Left lung (tissue), 10 donors: ENCODE data around the gene ENTPD6. TPM values are rescaled to one million over a fixed set of nuclear protein-coding genes. Genes with fewer than 3 reads are reported as not detected.

ENCODE experiments used
- ATAC-seq: fragments of 200-7000 bp; cut with Tn5 transposase; one replicate; pipeline ENCODE4 v1.9.1; 2020; ENCODE audit warnings: moderate library complexity
- DNase-seq, 4 donors: peaks; one replicate each; pipeline ENCODE4 v3.0.0-alpha.2; 2013 to 2020
- H3K27ac ChIP-seq, 2 donors: fragments of 200-600 bp; sonication (generic) in 1 of 2; one replicate each; pipeline versions ENCODE4 v1.5.0 to v1.8.0; 2020 to 2021
- H3K27me3 ChIP-seq, 2 donors: fragments of 200-600 bp; sonication (generic) in 1 of 2; one replicate each; pipeline versions ENCODE4 v1.5.0 to v1.8.0; 2020 to 2021
- H3K36me3 ChIP-seq, 2 donors: fragments of 200-600 bp; sonication (generic) in 1 of 2; one replicate each; pipeline versions ENCODE4 v1.5.0 to v1.8.0; 2020 to 2021
- H3K4me1 ChIP-seq, 2 donors: fragments of 200-600 bp; one replicate each; pipeline ENCODE4 v1.8.0; 2021
- H3K4me3 ChIP-seq, 2 donors: fragments of 200-600 bp; sonication (generic) in 1 of 2; one replicate each; pipeline versions ENCODE4 v1.5.0 to v1.8.0; 2020 to 2021; ENCODE audit warnings: mild to moderate bottlenecking in 1 of 2
- H3K9me3 ChIP-seq, 2 donors: fragments of 200-600 bp; sonication (generic) in 1 of 2; one replicate each; pipeline versions ENCODE4 v1.5.0 to v1.8.0; 2020 to 2021
- CTCF ChIP-seq, 2 donors: fragments of 200-600 bp; sonication (generic) in 1 of 2; IDR thresholded peaks; one replicate each; pipeline versions ENCODE4 v1.5.0 to v1.8.0; 2021; ENCODE audit warnings: antibody characterized with exemption in 2 of 2
- intact Hi-C, 2 donors: fragments of 100-400 bp; cut with DNase I; formaldehyde crosslinking; loops; one replicate each; pipeline versions ENCODE4 v1.11.2 to v1.14.2; 2022
- polyA plus RNA-seq, 6 donors: library from polyadenylated mRNA; unstranded; fragments of 120-200 nt; gene quantifications; one replicate each; pipeline ENCODE4 v1.2.1, GENCODE V29; 2013; ENCODE audit not compliant: insufficient read length in 6 of 6
- total RNA-seq, 2 donors: library from RNA; stranded (reverse); fragmentation: NEBNext Ultra II Directional; extraction: Animal tissue kit (Norgen Biotek cat#: 25700); gene quantifications; one replicate each; pipeline ENCODE4 v1.2.1, GENCODE V29; 2021
- donor health status: DM: no; HTN: yes; CAD: no.
- donor health status: DM: no; HTN: no; CAD: no.

ENTPD6 gene
- total and polyA plus RNA-seq, 8 donors, result 40.2 to 76.3 (median 47.8) TPM

GRCh38 chr20:25216199-25216945, 20.9 kb downstream of the ENTPD6 start:
- Histone ChIP-seq H3K9me3 (no peaks in the 10 kb centered on the region), H3K36me3 (peaks cover 0 to 95% of the 10 kb centered on the region in 2 donors), H3K27ac (no peak overlapping the region), H3K4me1 (no peaks in the 10 kb centered on the region), H3K4me3 (no peak overlapping the region), H3K27me3 (no peaks in the 10 kb centered on the region)
- DNase-seq (peak in 1 of 4 donors; percentile 33), ATAC-seq (no peak)
- no peak for TF ChIP-seq CTCF (IDR thresholded peaks at IDR 0.05)
- intact Hi-C loops, result no loop called here

GRCh38 chr20:25217161-25218108, 21.9 kb downstream of the ENTPD6 start:
- no peak overlapping the region for H3K27ac ChIP-seq
- H3K4me1 ChIP-seq, result no peaks in the 10 kb centered on the region
- ATAC-seq (no peak), DNase-seq (no peak)
- H3K27me3 ChIP-seq, result no peaks in the 10 kb centered on the region
- intact Hi-C loops, result no loop called here
- no peak for TF ChIP-seq CTCF (IDR thresholded peaks at IDR 0.05)
- no peak overlapping the region for H3K4me3 ChIP-seq
- H3K9me3 ChIP-seq, result no peaks in the 10 kb centered on the region
- peaks cover 0 to 95% of the 10 kb centered on the region in 2 donors for H3K36me3 ChIP-seq

- no peak overlapping the region for H3K4me3 ChIP-seq
- ATAC-seq (no peak), DNase-seq (no peak)
- no peak overlapping the region for H3K27ac ChIP-seq
- H3K9me3 ChIP-seq, result no peaks in the 10 kb centered on the region
- H3K36me3 ChIP-seq, result peaks cover 0 to 92% of the 10 kb centered on the region in 2 donors
- H3K27me3 ChIP-seq, result no peaks in the 10 kb centered on the region
- TF ChIP-seq CTCF (IDR thresholded peaks at IDR 0.05), result no peak
- H3K4me1 ChIP-seq, result no peaks in the 10 kb centered on the region
- intact Hi-C loops, result no loop called here
Measured at GRCh38 chr20:25218109-25218486, 22.6 kb downstream of the ENTPD6 start.

- Histone ChIP-seq H3K4me3 (no peak overlapping the region), H3K36me3 (peaks cover 0 to 88% of the 10 kb centered on the region in 2 donors), H3K9me3 (no peaks in the 10 kb centered on the region), H3K27ac (no peak overlapping the region), H3K27me3 (no peaks in the 10 kb centered on the region), H3K4me1 (no peaks in the 10 kb centered on the region)
- no peak for ATAC-seq
- no peak for TF ChIP-seq CTCF (IDR thresholded peaks at IDR 0.05)
- DNase-seq, result no peak
- intact Hi-C loops, result no loop called here
Measured at GRCh38 chr20:25218492-25218891, 23.0 kb downstream of the ENTPD6 start.

GRCh38 chr20:25219365-25219764, 23.9 kb downstream of the ENTPD6 start:
- Histone ChIP-seq H3K27ac (no peak overlapping the region), H3K4me3 (no peak overlapping the region), H3K36me3 (peaks cover 0 to 87% of the 10 kb centered on the region in 2 donors), H3K27me3 (no peaks in the 10 kb centered on the region), H3K9me3 (no peaks in the 10 kb centered on the region), H3K4me1 (no peaks in the 10 kb centered on the region)
- intact Hi-C loops, result no loop called here
- ATAC-seq (no peak), DNase-seq (no peak)
- TF ChIP-seq CTCF (IDR thresholded peaks at IDR 0.05), result no peak
